Germinal center (tissue), 1 donor: Measurements from ENCODE around the gene DPM3.
"Not testable (repeated sequence)": the region's sequence is repeated elsewhere in the genome, so short reads cannot be mapped to it uniquely, and the experiment has no call there.

Experiments used
- DNase-seq: peaks from one replicate; pipeline ENCODE4 v3.0.0; 2012; ENCODE audit warnings: mixed read lengths, low spot score

Gene DPM3

GRCh38 chr1:155175281-155175926, 35.1 kb upstream of the DPM3 start:
- no peak for DNase-seq

- peak; percentile 46 for DNase-seq
Observed at GRCh38 chr1:155174324-155175280, 34.3 kb upstream of the DPM3 start.

GRCh38 chr1:155173478-155174323, 33.4 kb upstream of the DPM3 start, which contains the start of gene TRIM46:
TSS of gene TRIM46 (plus strand) at chr1:155173849. CDS start at chr1:155173967, 118 bp downstream.
- DNase-seq, result peak; percentile 73

GRCh38 chr1:155172732-155173477, 32.6 kb upstream of the DPM3 start, which contains the start of gene KRTCAP2:
TSS of gene KRTCAP2 (minus strand) at chr1:155173304. CDS start at chr1:155173224, 80 bp downstream.
- DNase-seq, result peak; percentile 97

GRCh38 chr1:155171836-155172731, 31.8 kb upstream of the DPM3 start:
- peak; percentile 0 for DNase-seq

- no peak for DNase-seq
Observed at GRCh38 chr1:155170806-155171205, 30.5 kb upstream of the DPM3 start.

GRCh38 chr1:155170101-155170785, 29.9 kb upstream of the DPM3 start:
- peak; percentile 0 for DNase-seq

- DNase-seq, result no peak
Observed at GRCh38 chr1:155169541-155169940, 29.2 kb upstream of the DPM3 start.

- DNase-seq, result no peak
Observed at GRCh38 chr1:155168456-155169210, 28.3 kb upstream of the DPM3 start.

GRCh38 chr1:155168105-155168445, 27.7 kb upstream of the DPM3 start:
- not testable (repeated sequence) for DNase-seq

GRCh38 chr1:155167166-155168104, 27.1 kb upstream of the DPM3 start:
- DNase-seq, result peak; percentile 87

- peak; percentile 34 for DNase-seq
Observed at GRCh38 chr1:155166471-155167165, 26.3 kb upstream of the DPM3 start.

- no peak for DNase-seq
Observed at GRCh38 chr1:155166051-155166470, 25.7 kb upstream of the DPM3 start.

GRCh38 chr1:155164625-155165024, 24.3 kb upstream of the DPM3 start:
- not testable (repeated sequence) for DNase-seq

GRCh38 chr1:155163785-155164184, 23.5 kb upstream of the DPM3 start:
- DNase-seq, result not testable (repeated sequence)

- not testable (repeated sequence) for DNase-seq
Observed at GRCh38 chr1:155162631-155163030, 22.3 kb upstream of the DPM3 start.

- DNase-seq, result no peak
Observed at GRCh38 chr1:155160128-155160527, 19.8 kb upstream of the DPM3 start.
